Sigmoid colon (tissue), 7 donors: Measurements from ENCODE around the gene AUTS2. TPM values are rescaled to one million over a fixed set of nuclear protein-coding genes. Genes with fewer than 3 reads are reported as not detected.

Experiments
- DNase-seq: peaks from one replicate; pipeline ENCODE4 v3.0.0-alpha.2; 2019
- H3K27ac ChIP-seq, 4 donors: fragments of 200-600 bp; sonication (generic); one replicate each; pipeline ENCODE4 v1.5.1; 2016 to 2019; ENCODE audit warnings: mild to moderate bottlenecking in 1 of 4
- H3K27me3 ChIP-seq, 3 donors: fragments of 200-600 bp; sonication (generic); one replicate each; pipeline ENCODE4 v1.5.1; 2019; ENCODE audit warnings: mild to moderate bottlenecking in 1 of 3
- H3K36me3 ChIP-seq, 4 donors: fragments of 200-600 bp; sonication (generic); one replicate each; pipeline ENCODE4 v1.5.1; 2016 to 2019
- H3K4me1 ChIP-seq, 4 donors: fragments of 200-600 bp; sonication (generic); one replicate each; pipeline ENCODE4 v1.5.1; 2017 to 2019
- H3K4me3 ChIP-seq, 4 donors: fragments of 200-600 bp; sonication (generic); one replicate each; pipeline ENCODE4 v1.5.1; 2017 to 2019; ENCODE audit warnings: mild to moderate bottlenecking in 2 of 4, moderate library complexity in 1 of 4
- H3K9me3 ChIP-seq, 4 donors: fragments of 200-600 bp in 3 of 4; sonication (generic) in 3 of 4; one replicate each; pipeline versions ENCODE4 v1.5.1 to v1.6.1; 2013 to 2019
- CTCF ChIP-seq, 4 experiments: fragments of 450-650 bp in 3 of 4; fragments of 200-600 bp in 1 of 4; IDR thresholded peaks; one replicate each; pipeline ENCODE4 v1.5.1; 2016 to 2019; ENCODE audit warnings: antibody characterized with exemption in 4 of 4, mild to moderate bottlenecking in 3 of 4, moderate library complexity in 2 of 4
- EP300 ChIP-seq, 4 donors: sonication (generic); formaldehyde crosslinking; IDR thresholded peaks; one replicate each; pipeline ENCODE4 v1.6.1; 2017; ENCODE audit warnings: antibody characterized with exemption in 4 of 4
- POLR2A ChIP-seq, 2 donors: fragments of 450-650 bp; IDR thresholded peaks; one replicate each; pipeline ENCODE4 v1.6.1; 2016; ENCODE audit warnings: antibody characterized with exemption in 2 of 2, mild to moderate bottlenecking in 2 of 2, moderate library complexity in 2 of 2
- POLR2AphosphoS5 ChIP-seq, 4 donors: sonication (generic); formaldehyde crosslinking; IDR thresholded peaks; one replicate each; pipeline ENCODE4 v1.6.1; 2017; ENCODE audit warnings: antibody characterized with exemption in 4 of 4
- WGBS, 2 donors: extraction: QIAGEN DNeasy Blood & Tissue Kit; methylation state at CpG; one replicate each; pipeline ENCODE4 v1.1.7; 2013; 5-methylcytosine and 5-hydroxymethylcytosine counted together
- intact Hi-C: fragments of 100-400 bp; cut with DNase I; formaldehyde crosslinking; loops from one replicate; pipeline ENCODE4 v1.15.1; 2023
- polyA plus RNA-seq, 3 donors: library from polyadenylated mRNA; stranded (reverse); fragments of 200-250 nt; gene quantifications; one replicate each; pipeline ENCODE4 v1.2.3, GENCODE V29; 2013
- total RNA-seq, 4 donors: library from RNA; depleted of rRNA; stranded (reverse); fragments of >200 nt; gene quantifications; one replicate each; pipeline ENCODE4 v1.1.0, GENCODE V29; 2016
- donor health status: healthy with polysubstance abuse.
- donor health status: Bipolar disorder and iron deficiency.
- donor health status: healthy.

Gene AUTS2
- total and polyA plus RNA-seq, 7 donors = 3.6 to 55.7 (median 25.5) TPM

DNA sequence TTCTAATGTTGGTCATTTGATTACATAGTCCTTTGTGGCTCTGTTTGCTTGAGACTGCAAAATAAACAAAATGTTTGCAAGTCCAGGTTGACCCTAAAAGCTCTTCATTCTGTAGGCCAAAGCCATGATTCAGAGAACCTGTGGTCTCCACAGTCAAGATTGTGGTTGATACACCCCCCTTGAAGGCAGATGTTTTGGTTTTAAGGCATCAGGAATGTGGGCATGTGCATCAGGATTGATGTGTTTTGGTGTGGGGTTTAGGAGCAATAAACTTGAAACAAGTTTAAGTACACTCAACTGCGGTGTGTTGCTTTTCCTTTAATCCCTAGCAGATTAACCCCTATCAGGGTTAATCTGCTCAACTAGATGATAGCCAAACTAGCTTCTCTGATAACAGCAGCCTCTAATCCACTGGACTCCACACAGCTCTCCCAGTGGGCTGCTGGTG is 1154.5 kb downstream of the AUTS2 start:
- no peaks in the 10 kb centered on the region for H3K36me3 ChIP-seq
- H3K4me3 ChIP-seq = no peak overlapping the region
- H3K4me1 ChIP-seq = no peaks in the 10 kb centered on the region
- DNase-seq = no peak
- intact Hi-C loops = no loop called here
- TF ChIP-seq CTCF (IDR thresholded peaks at IDR 0.05) (no peak), POLR2A (IDR thresholded peaks at IDR 0.05) (no peak), EP300 (IDR thresholded peaks at IDR 0.05) (no peak), POLR2AphosphoS5 (IDR thresholded peaks at IDR 0.05) (no peak)
- no peak overlapping the region for H3K27ac ChIP-seq
- no peaks in the 10 kb centered on the region for H3K27me3 ChIP-seq
- no peaks in the 10 kb centered on the region for H3K9me3 ChIP-seq
- 46 to 66% methylated on average over 1 of the region's 1 CpG for WGBS, 2 donors

- Histone ChIP-seq H3K4me3 (no peak overlapping the region), H3K4me1 (no peaks in the 10 kb centered on the region), H3K27me3 (no peaks in the 10 kb centered on the region), H3K27ac (no peak overlapping the region), H3K36me3 (no peaks in the 10 kb centered on the region), H3K9me3 (no peaks in the 10 kb centered on the region)
- no peak for DNase-seq
- no peak for TF ChIP-seq POLR2AphosphoS5 (IDR thresholded peaks at IDR 0.05)
- no peak for TF ChIP-seq CTCF (IDR thresholded peaks at IDR 0.05)
- TF ChIP-seq POLR2A (IDR thresholded peaks at IDR 0.05) = no peak
- no peak for TF ChIP-seq EP300 (IDR thresholded peaks at IDR 0.05)
- 95 to 98% methylated on average over 8 of the region's 8 CpGs for WGBS, 2 donors
- intact Hi-C loops = no loop called here
Observed at GRCh38 chr7:70756789-70757188, 1158.5 kb downstream of the AUTS2 start.

DNA sequence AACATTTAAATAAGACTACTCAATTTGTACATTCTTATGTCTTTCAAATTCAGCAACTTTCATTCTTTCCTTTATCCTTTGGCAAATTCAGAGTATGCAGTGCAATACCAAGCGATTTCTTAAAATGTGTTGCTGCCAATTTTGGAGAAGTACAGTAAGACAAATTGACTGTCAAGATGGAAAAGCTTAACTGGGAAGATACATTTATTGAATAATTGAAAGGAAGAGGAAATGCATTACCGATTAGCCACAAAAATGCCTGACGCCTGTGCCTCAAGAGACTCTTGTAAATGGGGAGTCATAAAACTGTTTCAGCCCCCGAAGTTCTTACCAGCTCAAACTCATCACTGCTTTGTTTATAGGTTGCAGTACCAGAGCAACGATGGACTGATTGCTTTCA is 1160.4 kb downstream of the AUTS2 start:
- H3K27me3 ChIP-seq = no peaks in the 10 kb centered on the region
- H3K4me1 ChIP-seq = no peaks in the 10 kb centered on the region
- intact Hi-C loops = no loop called here
- no peak overlapping the region for H3K4me3 ChIP-seq
- DNase-seq = no peak
- WGBS, 2 donors = 58 to 73% methylated on average over 5 of the region's 5 CpGs
- no peak overlapping the region for H3K27ac ChIP-seq
- TF ChIP-seq POLR2A (IDR thresholded peaks at IDR 0.05) (no peak), POLR2AphosphoS5 (IDR thresholded peaks at IDR 0.05) (no peak), CTCF (IDR thresholded peaks at IDR 0.05) (no peak), EP300 (IDR thresholded peaks at IDR 0.05) (no peak)
- H3K9me3 ChIP-seq = no peaks in the 10 kb centered on the region
- no peaks in the 10 kb centered on the region for H3K36me3 ChIP-seq

DNA sequence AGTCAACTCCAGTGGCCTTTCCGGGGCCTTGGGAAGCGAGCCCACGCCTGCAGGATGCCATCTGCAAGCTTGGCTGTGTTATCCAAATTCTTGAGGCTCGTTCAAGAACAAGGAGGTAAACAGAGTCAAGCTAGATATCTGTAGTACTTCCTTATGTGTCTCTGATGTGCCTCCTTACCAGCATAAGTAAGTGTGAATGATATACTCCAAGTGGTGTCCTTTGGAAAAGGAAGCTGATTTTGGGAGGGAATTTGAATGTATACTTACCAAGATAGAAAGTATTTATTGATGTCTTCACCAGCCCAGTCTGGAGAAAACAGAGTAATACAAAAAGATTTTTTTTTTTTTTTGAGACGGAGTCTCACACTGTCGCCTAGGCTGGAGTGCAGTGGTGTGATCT is 1161.4 kb downstream of the AUTS2 start:
- Histone ChIP-seq H3K4me1 (no peaks in the 10 kb centered on the region), H3K36me3 (no peaks in the 10 kb centered on the region), H3K9me3 (no peaks in the 10 kb centered on the region), H3K27me3 (no peaks in the 10 kb centered on the region), H3K4me3 (no peak overlapping the region), H3K27ac (no peak overlapping the region)
- TF ChIP-seq POLR2A (IDR thresholded peaks at IDR 0.05) (no peak), CTCF (IDR thresholded peaks at IDR 0.05) (no peak), EP300 (IDR thresholded peaks at IDR 0.05) (no peak), POLR2AphosphoS5 (IDR thresholded peaks at IDR 0.05) (no peak)
- WGBS, 2 donors = 95% methylated on average over 6 of the region's 6 CpGs
- intact Hi-C loops = no loop called here
- no peak for DNase-seq

GRCh38 chr7:70761711-70762328 is 1163.5 kb downstream of the AUTS2 start:
- Histone ChIP-seq H3K4me3 (no peak overlapping the region), H3K27me3 (no peaks in the 10 kb centered on the region), H3K9me3 (no peaks in the 10 kb centered on the region), H3K4me1 (no peaks in the 10 kb centered on the region), H3K36me3 (peaks cover 0 to 18% (median 10%) of the 10 kb centered on the region in 4 donors), H3K27ac (no peak overlapping the region)
- TF ChIP-seq EP300 (IDR thresholded peaks at IDR 0.05) (no peak), CTCF (IDR thresholded peaks at IDR 0.05) (no peak), POLR2A (IDR thresholded peaks at IDR 0.05) (no peak)
- no peak for DNase-seq
- intact Hi-C loops = no loop called here
- WGBS, 2 donors = 83 to 86% methylated on average over 4 of the region's 4 CpGs
